Measurements from ENCODE around the gene CYP51A1. TPM values are rescaled to one million over a fixed set of nuclear protein-coding genes. Genes with fewer than 3 reads are reported as not detected.

CYP51A1 gene
- total and polyA plus RNA-seq, 2 of the 13 experiments (the other 11 are each of a cell fraction or from before 2014, with no cell fraction given), result 15.4 to 260 TPM

- TF ChIP-seq ZBTB39 (CRISPR knock-in tag; IDR thresholded peaks at IDR 0.05) (no peak), ZBTB3 (CRISPR knock-in tag; IDR thresholded peaks at IDR 0.05; ENCODE audit: borderline replicate concordance, low read depth) (no peak), PHF20 (CRISPR knock-in tag; IDR thresholded peaks at IDR 0.05) (no peak; the same call in 1 of the 2 replicates), ZSCAN30 (CRISPR knock-in tag; IDR thresholded peaks at IDR 0.05) (no peak), TEAD3 (CRISPR knock-in tag; optimal IDR thresholded peaks at IDR 0.05; ENCODE audit: borderline replicate concordance) (peak; percentile 33), CEBPB (IDR thresholded peaks at IDR 0.05; ENCODE audit: borderline replicate concordance, low read depth, low read length) (no peak), YEATS4 (CRISPR knock-in tag; IDR thresholded peaks at IDR 0.05; ENCODE audit: borderline replicate concordance) (peak; percentile 83), ZNF329 (CRISPR knock-in tag; IDR thresholded peaks at IDR 0.05; ENCODE audit: low read depth) (no peak), THYN1 (CRISPR knock-in tag; IDR thresholded peaks at IDR 0.05; ENCODE audit: borderline replicate concordance, low read depth) (no peak), ZNF326 (CRISPR knock-in tag; IDR thresholded peaks at IDR 0.05; ENCODE audit: borderline replicate concordance) (no peak), ZNF510 (CRISPR knock-in tag; IDR thresholded peaks at IDR 0.05; ENCODE audit: low read depth) (no peak), ZNF576 (CRISPR knock-in tag; IDR thresholded peaks at IDR 0.05) (no peak), WIZ (CRISPR knock-in tag; IDR thresholded peaks at IDR 0.05) (0 out of 2 replicates have a peak, but pooled peaks have one; percentile 47), AHDC1 (CRISPR knock-in tag; IDR thresholded peaks at IDR 0.05; ENCODE audit: borderline replicate concordance) (no peak), TCF7 (IDR thresholded peaks at IDR 0.05; ENCODE audit: low read depth) (no peak)
- TF ChIP-seq, protein P1, sequence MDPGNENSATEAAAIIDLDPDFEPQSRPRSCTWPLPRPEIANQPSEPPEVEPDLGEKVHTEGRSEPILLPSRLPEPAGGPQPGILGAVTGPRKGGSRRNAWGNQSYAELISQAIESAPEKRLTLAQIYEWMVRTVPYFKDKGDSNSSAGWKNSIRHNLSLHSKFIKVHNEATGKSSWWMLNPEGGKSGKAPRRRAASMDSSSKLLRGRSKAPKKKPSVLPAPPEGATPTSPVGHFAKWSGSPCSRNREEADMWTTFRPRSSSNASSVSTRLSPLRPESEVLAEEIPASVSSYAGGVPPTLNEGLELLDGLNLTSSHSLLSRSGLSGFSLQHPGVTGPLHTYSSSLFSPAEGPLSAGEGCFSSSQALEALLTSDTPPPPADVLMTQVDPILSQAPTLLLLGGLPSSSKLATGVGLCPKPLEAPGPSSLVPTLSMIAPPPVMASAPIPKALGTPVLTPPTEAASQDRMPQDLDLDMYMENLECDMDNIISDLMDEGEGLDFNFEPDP (CRISPR knock-in tag; conservative IDR thresholded peaks at IDR 0.05), result no peak
Observed at GRCh38 chr7:92178928-92179924, 44.9 kb upstream of the CYP51A1 start, which contains the start of gene LRRD1 (continued).

All from HepG2 (cell line).